GM18508 (cell line): ENCODE results near the gene COL27A1.

Experiments
- ATAC-seq: cut with Tn5 transposase; IDR thresholded peaks from one replicate; pipeline ENCODE4 v1.9.1; 2021; ENCODE audit warnings: moderate number of reproducible peaks; ENCODE audit not compliant: insufficient read depth, unreplicated experiment

The COL27A1 gene

DNA sequence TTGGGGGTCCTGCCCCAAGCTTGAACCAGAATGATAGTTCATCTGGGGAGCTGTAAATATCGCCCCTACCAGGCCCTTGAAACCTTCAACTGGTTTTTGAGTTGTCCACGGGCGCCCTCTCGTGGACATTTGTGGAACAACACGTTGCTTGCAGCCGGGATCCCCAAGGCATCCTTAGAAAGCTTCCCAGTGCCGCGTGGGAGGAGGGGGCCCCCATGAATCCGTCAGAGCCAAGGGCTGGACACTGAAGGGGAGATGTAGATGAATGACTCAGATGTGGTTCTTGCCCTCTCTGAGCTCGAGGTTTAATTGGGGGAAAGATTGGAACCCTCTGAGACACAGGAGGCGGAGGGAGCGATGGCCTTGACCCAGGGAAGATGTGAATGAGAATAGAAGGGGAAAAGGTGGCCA is 135.7 kb downstream of the COL27A1 start:
- no peak for ATAC-seq

DNA sequence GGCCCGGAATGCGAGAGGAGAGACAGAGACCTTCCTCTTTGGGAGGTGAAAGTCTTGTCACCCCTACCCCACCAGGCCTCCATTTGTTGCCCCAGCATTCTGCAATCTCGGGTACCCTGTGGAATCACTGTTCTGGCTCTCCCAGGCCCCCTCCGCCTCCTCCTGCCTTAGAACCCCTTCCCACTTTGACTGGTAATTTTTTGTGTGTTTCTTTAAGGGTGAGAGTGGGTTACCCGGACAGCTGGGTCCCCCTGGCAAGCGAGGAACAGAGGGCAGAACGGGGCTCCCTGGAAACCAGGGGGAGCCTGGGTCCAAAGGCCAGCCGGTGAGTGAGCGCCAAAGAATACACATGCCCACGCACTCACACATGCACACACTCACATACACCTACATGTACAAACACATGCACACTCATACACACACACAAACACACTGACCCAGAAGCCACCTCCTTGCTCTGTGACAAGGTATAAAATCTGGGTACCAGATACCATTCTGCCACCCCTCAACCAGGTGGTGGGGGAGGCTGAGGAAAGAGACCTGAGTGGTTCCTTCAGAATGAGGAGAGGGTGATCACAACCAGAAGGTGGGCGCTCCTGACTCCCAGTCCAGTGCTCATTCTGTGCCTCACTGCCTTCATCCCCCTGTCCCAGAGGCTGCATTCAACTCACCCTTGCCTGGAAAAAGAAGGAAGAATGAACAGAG is 136.7 kb downstream of the COL27A1 start:
- ATAC-seq: no peak

DNA sequence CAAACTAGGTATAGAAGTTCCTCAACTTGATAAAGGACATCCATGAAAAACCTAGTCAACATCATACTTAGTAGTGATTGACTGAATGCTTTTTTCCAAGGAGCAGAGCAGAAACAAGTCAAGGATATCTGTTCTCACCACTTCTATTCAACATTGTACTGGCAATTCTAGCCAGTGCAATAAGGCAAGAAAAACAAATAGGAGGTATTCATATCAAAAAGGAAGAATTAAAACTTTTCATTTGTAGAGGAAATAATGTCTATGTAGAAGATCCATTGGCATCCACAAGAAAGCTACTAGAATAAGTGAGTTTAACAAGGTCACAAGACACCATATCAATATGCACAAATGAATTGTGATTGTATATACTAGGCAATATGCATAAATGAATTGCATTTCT is 139.3 kb downstream of the COL27A1 start:
- ATAC-seq: no peak

DNA sequence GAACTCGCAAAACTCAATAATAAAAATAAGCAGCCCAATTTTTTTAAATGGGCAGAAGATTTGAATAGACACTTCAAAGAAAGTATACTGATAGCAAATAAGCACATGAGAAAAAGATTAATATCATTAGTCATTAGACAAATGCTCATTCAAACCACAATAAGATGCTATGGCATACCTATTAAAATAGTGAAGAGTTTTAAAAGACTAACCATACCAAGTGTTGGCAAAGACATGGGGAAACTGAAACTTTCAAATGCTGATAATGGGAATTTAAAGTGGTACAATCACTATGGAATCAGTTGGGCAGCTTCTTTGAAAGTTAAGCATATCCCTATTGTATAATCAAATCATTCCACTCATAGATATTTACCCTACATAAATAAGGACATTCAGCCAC is 141.0 kb downstream of the COL27A1 start:
- ATAC-seq: no peak

DNA sequence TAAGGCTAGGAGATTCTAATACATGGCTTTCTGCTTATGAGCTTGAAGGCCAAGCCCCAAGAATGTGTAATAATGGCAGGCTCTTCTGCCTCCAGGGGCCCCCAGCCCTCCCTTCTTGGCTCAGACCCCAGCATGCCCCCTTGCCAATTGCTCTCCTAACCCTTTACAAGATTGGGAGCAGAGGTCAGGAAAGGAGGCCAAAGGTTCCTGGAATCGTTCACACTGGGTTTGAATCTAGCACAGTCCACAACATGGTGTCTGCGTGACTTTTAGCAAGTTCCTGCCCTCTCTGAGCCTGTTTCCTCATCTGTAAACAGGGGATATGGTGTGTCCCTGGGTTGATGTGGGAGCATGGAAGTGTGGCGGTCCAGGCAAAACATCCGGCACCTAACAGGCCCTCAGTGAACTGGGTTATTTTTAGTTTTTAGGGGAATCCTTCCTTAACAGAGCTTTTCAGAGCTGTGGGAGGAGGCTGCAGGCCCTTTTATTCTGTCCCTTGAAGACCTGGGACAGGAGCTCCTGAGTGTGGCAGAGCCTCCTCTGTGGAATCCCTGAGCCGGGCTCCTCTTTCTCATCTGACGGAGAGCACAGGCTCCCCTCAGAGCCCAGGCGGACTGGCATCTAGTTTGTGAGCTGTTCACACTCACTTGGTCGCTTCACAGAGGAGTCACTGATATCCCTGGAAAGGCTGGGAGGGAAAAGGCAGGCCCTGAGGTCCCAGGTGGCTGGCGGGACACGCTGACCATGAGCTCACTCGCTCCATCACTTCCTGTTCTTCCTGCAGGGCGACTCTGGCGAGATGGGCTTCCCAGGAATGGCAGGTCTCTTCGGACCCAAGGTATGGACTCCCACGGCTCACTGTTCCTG is 144.2 kb downstream of the COL27A1 start:
- ATAC-seq: no peak

DNA sequence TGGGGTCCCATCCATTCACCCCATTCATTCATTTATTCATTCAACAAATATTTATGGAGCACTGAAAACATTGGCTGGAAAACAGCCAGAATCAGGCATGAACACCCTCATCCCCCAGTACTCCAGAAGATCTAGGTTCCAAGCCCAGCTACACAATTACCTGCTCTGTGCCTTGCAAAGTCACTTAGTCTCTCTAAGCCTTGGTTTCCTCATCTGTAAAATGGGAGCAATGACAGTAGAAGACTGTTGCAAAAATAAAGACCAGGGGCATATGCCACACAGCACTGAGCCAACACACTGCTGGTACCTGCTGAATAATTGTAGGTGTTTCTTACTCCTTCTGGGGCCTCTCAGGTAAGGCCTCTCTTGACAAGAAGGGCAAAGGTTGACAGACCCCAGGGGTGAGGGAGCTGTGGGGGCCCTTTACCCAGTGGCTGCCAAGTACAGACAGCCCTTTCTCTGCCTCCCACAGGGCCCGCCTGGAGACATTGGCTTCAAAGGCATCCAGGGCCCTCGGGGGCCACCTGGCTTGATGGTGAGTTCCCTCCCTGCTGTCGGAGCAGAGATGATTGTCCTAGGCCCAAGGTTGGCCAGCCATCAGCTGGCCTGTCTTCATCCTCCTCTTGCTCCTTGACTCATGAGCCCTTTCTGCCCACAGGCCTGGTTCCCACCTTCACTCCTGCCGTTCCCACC is 145.0 kb downstream of the COL27A1 start:
- no peak for ATAC-seq

DNA sequence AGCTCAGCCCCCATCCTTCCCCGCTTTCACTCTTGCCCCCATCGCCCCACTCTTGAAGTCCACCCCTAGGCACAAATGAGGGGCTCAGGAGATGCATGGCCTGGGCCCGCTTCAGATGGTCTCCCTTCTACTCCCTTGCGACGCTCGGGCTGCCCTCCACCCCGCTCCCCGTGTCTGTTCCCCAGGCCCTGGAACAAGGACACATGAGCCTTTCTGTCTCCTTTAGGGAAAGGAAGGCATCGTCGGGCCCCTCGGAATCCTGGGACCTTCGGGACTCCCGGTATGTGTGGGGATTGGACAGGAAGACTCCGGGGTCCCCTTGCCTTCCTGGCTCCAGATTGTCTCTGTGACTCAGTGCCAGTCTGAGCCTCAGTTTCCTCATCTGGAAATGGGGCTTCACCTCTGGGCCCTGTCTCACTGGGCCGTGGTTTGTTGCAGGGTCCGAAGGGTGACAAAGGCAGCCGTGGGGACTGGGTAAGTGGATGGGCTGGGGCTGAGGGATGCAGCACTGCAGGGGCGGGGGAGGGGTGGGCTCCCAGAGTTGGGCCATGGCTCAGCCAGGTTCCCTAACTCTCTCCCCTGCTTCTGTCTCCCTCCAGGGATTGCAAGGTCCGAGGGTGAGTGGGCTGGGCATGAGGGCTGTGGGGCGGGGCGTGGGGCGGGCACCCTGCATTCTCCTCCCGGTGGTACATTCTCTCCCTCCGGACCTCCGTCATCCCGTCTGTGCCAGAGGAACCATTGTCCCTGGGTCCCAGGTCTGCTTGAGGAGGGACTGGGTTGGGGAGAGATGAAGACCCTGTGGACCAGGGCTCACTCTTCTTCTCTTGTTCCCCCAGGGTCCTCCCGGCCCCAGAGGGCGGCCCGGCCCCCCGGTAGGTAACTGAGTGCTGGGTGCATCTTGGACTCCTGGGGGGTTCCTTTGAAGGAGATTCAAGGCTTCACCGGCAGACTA is 145.8 kb downstream of the COL27A1 start:
- no peak for ATAC-seq

DNA sequence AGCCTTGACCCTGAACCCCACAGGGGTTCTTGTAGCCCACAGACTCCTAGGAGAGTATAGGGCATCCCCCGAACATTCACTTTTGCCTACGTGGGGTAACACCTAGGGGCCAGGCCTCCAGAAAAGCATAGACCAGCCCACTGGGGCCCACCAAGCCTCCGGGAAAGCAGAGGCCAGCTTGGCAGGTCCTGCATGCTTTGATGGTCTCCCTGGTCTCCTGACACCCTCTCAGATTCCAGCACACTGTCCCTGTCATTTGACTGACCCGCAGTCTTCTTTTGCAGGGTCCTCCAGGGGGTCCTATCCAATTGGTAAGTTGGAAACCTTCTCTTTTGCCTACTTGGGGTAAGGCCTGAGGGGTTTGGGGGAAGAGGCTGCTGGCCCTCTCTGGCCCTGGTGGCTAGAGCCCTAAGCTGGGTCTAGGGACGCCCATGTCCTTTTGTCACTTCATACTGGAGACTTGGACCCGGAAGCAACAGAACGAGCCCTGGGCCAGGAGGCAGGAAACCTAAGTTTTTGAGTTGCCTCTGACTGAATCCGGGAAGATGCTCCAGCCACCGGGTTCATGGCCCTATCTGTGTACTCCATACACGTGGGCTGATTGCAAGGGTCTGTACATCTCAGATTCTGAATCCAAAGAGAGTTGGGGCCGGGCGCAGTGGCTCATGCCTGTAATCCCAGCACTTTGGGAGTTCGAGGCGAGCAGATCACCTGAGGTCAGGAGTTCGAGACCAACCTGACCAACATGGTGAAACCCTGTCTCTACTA is 146.6 kb downstream of the COL27A1 start:
- ATAC-seq: no peak

DNA sequence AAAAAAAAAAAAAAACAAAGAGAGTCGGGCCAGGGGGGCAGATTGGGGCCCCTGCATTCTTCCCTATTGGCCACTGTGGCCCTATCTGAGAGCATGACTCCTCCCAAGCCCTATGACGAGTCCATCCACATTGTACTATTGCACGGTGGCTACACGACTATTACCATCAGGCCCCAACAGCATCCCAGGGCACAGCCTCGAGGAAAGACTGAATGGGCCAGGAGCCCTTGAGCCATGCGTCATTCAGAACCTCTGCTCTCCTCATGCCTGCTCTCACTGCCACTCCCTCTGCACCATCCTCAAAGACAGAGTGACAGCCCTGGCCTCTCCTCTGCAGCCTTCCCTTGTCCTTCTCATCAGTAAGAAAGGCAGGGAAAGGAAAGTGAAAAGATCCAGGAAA is 147.4 kb downstream of the COL27A1 start:
- ATAC-seq: no peak

DNA sequence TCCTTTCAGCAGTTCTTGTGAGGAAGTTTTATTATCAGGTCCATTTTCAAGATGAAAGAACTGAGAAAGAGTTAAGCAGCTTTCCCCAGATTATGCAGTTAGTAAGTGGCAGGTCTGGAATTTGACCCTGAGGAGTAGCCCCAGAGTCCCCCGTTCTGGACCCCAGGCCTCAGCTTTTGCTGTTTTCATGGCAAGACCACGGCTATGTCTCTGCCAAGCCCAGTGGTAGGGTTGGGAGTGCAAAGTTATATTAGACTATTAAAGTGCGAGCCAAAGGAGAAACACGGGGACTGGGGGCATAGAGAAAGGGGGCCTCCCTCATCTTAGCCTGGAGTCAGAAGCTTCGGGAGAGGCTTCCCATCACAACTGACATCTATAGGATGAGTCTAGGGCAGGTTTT is 148.2 kb downstream of the COL27A1 start:
- ATAC-seq: no peak

DNA sequence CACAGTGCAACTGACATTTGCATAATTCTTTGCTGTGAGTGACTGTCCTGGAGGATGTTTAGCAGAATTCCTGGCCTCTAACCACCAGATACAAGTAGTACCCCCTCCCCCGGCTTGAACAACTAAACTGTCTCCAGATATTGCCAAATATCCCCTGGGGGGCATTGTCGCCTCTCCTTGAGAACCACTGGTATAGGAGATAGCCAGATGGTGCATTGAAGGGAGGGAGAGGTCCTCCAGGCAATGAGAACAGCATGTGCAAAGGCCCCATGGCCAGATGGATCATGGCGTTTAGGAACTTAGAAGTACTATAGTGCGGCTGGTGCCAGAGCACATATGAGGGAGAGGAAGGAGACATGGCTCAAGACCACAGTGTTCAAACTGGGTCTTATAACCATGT is 148.6 kb downstream of the COL27A1 start:
- no peak for ATAC-seq

DNA sequence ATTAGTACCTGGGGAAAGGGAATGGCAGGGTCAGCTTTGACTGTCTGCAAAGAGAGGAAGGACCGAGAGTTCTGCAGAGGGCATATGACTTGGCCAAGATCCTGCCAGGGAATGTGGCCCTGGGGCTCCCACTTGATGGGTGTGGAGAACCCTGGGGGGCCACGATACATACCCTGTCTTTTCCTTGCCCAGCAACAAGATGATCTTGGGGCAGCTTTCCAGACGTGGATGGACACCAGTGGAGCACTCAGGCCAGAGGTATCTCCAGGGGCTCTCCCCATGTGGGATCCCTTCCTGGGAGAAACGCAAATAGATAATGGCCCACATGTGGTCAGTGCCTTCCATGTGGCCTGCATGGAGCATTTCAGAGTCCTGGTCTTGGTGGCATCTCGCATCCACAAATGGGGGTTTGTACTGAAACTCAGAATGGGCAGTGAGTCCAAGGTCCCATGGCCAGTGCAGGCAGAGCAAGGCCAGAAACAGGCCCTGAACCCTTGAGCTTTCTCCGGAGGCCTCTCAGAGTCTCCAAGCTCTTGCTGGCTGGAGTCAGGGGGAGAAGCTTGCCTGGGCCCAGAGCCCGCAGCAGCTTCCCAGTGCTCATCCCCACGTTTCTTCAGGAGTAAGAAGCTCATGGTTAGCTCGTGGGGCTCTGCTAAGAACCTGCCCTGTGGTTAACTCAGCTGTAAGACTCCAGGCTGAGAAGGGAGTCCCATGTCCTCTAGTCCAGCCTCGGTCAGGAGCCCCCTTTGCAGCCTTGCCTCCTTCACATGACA is 149.3 kb downstream of the COL27A1 start:
- no peak for ATAC-seq

DNA sequence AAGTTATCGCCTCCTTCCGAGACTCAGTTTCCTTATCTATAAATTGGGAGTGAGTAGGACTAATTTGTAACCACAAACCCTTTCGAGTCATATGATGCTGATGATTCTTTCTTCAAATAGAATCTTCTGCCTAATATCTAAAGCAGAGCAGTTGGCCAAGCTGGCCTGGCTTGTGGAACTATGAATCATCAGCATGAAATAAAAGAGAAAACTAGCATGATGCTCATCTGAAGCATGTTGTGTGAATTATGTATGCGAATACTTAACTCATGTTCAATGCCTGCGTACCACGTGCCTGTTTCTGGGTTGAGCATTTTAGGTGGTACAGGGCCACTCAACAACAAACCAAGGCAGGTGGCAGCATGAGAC is 152.5 kb downstream of the COL27A1 start:
- no peak for ATAC-seq

DNA sequence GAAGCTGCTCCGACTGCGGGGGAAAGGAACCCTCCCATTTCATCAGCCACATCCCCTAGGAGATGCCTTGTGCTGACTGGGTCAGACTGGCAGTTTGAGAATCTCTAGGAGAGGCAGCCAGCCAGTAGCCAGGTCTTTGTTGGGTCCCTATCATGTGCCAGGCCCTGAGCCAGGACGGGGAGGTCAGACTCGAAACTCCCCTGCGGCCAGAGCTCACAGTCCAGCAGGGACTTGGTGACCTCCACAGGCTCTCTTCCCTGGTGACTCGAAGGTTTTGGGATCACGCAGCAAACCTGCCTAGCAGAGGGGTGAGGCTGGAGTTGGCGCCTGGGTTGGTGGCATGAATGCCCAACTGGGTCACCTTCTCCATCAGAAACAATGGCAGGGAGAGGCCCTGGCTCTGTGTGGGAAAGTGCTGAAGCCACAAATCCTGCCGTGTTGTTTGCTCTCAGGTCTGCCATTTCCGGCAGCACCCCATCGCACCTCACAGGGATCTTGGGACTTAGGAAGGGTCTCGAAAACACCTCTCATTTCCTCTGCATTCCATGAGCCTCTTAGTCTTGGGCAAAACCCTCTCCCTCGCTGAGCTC is 153.1 kb downstream of the COL27A1 start:
- ATAC-seq: no peak

DNA sequence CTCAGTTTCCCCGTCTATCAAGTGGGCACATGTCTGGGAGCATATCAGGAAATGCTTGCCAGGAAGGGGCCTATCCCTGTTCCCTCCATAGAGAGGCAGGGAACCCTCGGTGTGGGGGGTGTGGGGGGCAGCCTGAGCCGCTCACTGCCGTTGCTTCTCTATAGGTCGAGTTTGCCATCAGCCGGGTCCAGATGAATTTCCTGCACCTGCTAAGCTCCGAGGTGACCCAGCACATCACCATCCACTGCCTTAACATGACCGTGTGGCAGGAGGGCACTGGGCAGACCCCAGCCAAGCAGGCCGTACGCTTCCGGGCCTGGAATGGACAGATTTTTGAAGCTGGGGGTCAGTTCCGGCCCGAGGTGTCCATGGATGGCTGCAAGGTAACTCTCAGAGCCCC is 153.8 kb downstream of the COL27A1 start:
- no peak for ATAC-seq

DNA sequence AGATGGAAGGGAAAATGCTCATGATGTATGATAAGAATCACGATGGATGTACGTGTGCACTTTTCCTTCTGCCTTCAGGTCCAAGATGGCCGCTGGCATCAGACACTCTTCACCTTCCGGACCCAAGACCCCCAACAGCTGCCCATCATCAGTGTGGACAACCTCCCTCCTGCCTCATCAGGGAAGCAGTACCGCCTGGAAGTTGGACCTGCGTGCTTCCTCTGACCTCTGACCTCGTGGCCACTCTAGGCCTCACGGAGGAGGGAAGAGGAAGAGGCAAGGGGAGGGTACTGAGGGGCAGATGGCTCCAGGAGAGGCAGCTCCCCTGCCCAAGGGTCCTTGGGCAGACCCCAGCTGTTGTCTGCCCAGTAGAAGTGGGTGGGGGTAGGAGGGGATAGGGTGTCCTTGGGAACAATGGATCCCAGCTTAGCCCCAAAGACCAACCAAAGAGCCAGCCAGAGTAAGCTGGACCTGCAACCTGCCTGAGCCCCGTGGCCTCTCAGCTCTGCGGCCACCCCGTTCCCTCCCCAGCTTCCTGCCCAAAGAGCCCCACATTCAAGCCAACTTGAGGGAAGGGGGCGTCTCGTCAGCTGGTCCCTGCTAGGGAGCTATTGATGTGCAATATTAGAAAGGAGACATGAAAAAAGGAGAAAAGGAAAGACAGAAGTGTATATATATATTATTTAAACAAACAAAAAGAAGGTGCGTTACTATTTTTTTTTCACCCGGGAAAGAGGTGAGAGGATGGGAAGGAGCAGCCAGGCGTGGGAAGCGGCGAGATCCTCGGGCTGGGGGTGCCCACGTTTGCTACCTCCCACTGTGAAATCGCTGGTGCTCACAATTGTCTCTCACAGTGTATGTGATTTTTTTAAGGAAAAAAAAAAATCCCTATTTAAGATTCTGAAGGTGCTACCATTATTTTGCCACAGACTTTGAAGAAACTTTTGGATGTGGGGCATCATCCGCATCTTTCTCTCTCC is 155.4 kb downstream of the COL27A1 start:
- no peak for ATAC-seq
